ENCODE measurements around the gene FAM53C.

The FAM53C gene

DNA sequence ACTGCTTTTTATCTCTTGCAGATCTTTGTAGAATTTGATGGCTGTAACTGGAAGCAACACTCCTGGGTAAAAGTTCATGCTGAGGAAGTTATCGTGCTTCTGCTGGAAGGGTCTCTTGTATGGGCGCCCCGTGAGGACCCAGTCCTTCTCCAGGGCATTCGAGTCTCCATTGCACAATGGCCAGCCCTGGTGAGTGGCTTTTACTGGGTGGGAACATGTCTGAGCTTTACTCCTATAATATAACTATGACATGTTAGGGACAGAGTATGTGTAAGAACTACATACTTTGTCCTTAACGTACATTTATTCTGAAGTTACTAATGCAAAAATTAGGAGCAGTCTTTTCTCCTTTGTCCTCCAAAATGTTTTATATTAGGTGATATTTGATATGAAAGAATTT lies 34.6 kb downstream of the FAM53C start:
- ATAC-seq (ENCODE audit: insufficient read depth, low read depth) (no peak), DNase-seq (no peak)
- Histone ChIP-seq H4K20me1 (ENCODE audit: insufficient read depth, low read length) (peaks cover 36% of the 10 kb centered on the region), H3K36me3 (ENCODE audit: insufficient read depth, low read length) (peaks cover 52% of the 10 kb centered on the region), H3K27ac (ENCODE audit: low read length) (no peak overlapping the region), H3K4me2 (ENCODE audit: insufficient read depth, low read length) (no peak overlapping the region), H3K9ac (ENCODE audit: low read depth, low read length) (no peak overlapping the region), H3K79me2 (ENCODE audit: insufficient read depth, low read length) (peaks cover 57% of the 10 kb centered on the region), H3K27me3 (ENCODE audit: insufficient read depth, low read length, poor library complexity) (no peaks in the 10 kb centered on the region), H3K9me3 (ENCODE audit: insufficient read depth, low read length, severe bottlenecking) (no peaks in the 10 kb centered on the region), H2AFZ (ENCODE audit: low read depth, low read length) (no peak overlapping the region), H3K4me3 (ENCODE audit: low read depth in 1 of 2, low read length in 2 of 2) (no peak overlapping the region), H3K4me1 (ENCODE audit: insufficient read depth, low read length) (no peaks in the 10 kb centered on the region)
- no peak for TF ChIP-seq EZH2 (IDR thresholded peaks at IDR 0.05; ENCODE audit: borderline replicate concordance, low read depth, low read length, severe bottlenecking)
- TF ChIP-seq, protein P1, sequence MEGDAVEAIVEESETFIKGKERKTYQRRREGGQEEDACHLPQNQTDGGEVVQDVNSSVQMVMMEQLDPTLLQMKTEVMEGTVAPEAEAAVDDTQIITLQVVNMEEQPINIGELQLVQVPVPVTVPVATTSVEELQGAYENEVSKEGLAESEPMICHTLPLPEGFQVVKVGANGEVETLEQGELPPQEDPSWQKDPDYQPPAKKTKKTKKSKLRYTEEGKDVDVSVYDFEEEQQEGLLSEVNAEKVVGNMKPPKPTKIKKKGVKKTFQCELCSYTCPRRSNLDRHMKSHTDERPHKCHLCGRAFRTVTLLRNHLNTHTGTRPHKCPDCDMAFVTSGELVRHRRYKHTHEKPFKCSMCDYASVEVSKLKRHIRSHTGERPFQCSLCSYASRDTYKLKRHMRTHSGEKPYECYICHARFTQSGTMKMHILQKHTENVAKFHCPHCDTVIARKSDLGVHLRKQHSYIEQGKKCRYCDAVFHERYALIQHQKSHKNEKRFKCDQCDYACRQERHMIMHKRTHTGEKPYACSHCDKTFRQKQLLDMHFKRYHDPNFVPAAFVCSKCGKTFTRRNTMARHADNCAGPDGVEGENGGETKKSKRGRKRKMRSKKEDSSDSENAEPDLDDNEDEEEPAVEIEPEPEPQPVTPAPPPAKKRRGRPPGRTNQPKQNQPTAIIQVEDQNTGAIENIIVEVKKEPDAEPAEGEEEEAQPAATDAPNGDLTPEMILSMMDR (IDR thresholded peaks at IDR 0.05; ENCODE audit: borderline replicate concordance, extremely low read depth, low read length, poor library complexity, severe bottlenecking) = no peak

- peaks cover 82% of the 10 kb centered on the region for H3K36me3 ChIP-seq (ENCODE audit: insufficient read depth, low read length)
- no peaks in the 10 kb centered on the region for H3K27me3 ChIP-seq (ENCODE audit: insufficient read depth, low read length, poor library complexity)
- no peak overlapping the region for H3K4me2 ChIP-seq (ENCODE audit: insufficient read depth, low read length)
- H3K27ac ChIP-seq (ENCODE audit: low read length) = no peak overlapping the region
- no peaks in the 10 kb centered on the region for H3K79me2 ChIP-seq (ENCODE audit: insufficient read depth, low read length)
- DNase-seq (no peak), ATAC-seq (ENCODE audit: insufficient read depth, low read depth) (no peak)
- no peak overlapping the region for H2AFZ ChIP-seq (ENCODE audit: low read depth, low read length)
- H3K9me3 ChIP-seq (ENCODE audit: insufficient read depth, low read length, severe bottlenecking) = no peaks in the 10 kb centered on the region
- no peaks in the 10 kb centered on the region for H3K4me1 ChIP-seq (ENCODE audit: insufficient read depth, low read length)
- no peaks in the 10 kb centered on the region for H4K20me1 ChIP-seq (ENCODE audit: insufficient read depth, low read length)
- H3K9ac ChIP-seq (ENCODE audit: low read depth, low read length) = no peak overlapping the region
- no peak overlapping the region for H3K4me3 ChIP-seq (ENCODE audit: low read depth in 1 of 2, low read length in 2 of 2)
- TF ChIP-seq, protein P1 (IDR thresholded peaks at IDR 0.05; ENCODE audit: borderline replicate concordance, extremely low read depth, low read length, poor library complexity, severe bottlenecking) = no peak
- no peak for TF ChIP-seq EZH2 (IDR thresholded peaks at IDR 0.05; ENCODE audit: borderline replicate concordance, low read depth, low read length, severe bottlenecking)
Observed at GRCh38 chr5:138382347-138382746, 44.3 kb downstream of the FAM53C start.

DNA sequence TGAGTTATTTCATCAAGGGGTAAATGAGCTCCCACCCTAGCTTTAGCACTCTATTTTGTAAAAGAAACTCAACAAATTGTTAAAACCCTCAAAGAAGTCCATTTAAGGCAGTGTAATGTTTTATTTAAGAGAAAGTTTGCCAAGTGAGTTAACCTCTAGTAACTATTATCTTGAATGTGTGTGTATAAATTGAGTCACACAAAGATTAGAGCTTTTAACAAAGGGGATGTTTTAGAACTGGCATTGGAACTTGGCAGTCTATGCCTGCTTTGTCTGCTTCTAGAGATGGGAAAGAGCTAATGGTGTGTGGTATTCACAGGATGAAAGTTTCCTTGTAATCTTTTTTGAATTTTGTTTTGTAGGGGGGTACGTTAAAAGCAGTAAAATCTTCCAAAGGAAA lies 47.6 kb downstream of the FAM53C start:
- TF ChIP-seq EZH2 (IDR thresholded peaks at IDR 0.05; ENCODE audit: borderline replicate concordance, low read depth, low read length, severe bottlenecking) = no peak
- TF ChIP-seq, protein P1 (IDR thresholded peaks at IDR 0.05; ENCODE audit: borderline replicate concordance, extremely low read depth, low read length, poor library complexity, severe bottlenecking) = no peak
- H3K36me3 ChIP-seq (ENCODE audit: insufficient read depth, low read length) = peaks cover 75% of the 10 kb centered on the region

GRCh38 chr5:138386290-138386689 lies 48.2 kb downstream of the FAM53C start:
- TF ChIP-seq, protein P1 (IDR thresholded peaks at IDR 0.05; ENCODE audit: borderline replicate concordance, extremely low read depth, low read length, poor library complexity, severe bottlenecking) = no peak
- no peak for TF ChIP-seq EZH2 (IDR thresholded peaks at IDR 0.05; ENCODE audit: borderline replicate concordance, low read depth, low read length, severe bottlenecking)
- no peaks in the 10 kb centered on the region for H3K79me2 ChIP-seq (ENCODE audit: insufficient read depth, low read length)
- H3K4me2 ChIP-seq (ENCODE audit: insufficient read depth, low read length) = no peak overlapping the region
- H4K20me1 ChIP-seq (ENCODE audit: insufficient read depth, low read length) = no peaks in the 10 kb centered on the region
- H3K27me3 ChIP-seq (ENCODE audit: insufficient read depth, low read length, poor library complexity) = no peaks in the 10 kb centered on the region
- ATAC-seq (ENCODE audit: insufficient read depth, low read depth) (no peak), DNase-seq (no peak)
- no peak overlapping the region for H2AFZ ChIP-seq (ENCODE audit: low read depth, low read length)
- no peak overlapping the region for H3K4me3 ChIP-seq (ENCODE audit: low read depth in 1 of 2, low read length in 2 of 2)
- H3K4me1 ChIP-seq (ENCODE audit: insufficient read depth, low read length) = no peaks in the 10 kb centered on the region
- no peak overlapping the region for H3K9ac ChIP-seq (ENCODE audit: low read depth, low read length)
- no peaks in the 10 kb centered on the region for H3K9me3 ChIP-seq (ENCODE audit: insufficient read depth, low read length, severe bottlenecking)
- H3K27ac ChIP-seq (ENCODE audit: low read length) = no peak overlapping the region
- H3K36me3 ChIP-seq (ENCODE audit: insufficient read depth, low read length) = peaks cover 75% of the 10 kb centered on the region

More for the DNA sequence above, 47.6 kb downstream of the FAM53C start:
- no peak overlapping the region for H2AFZ ChIP-seq (ENCODE audit: low read depth, low read length)
- H3K4me3 ChIP-seq (ENCODE audit: low read depth in 1 of 2, low read length in 2 of 2) = no peak overlapping the region
- no peaks in the 10 kb centered on the region for H3K9me3 ChIP-seq (ENCODE audit: insufficient read depth, low read length, severe bottlenecking)
- no peaks in the 10 kb centered on the region for H3K27me3 ChIP-seq (ENCODE audit: insufficient read depth, low read length, poor library complexity)
- H4K20me1 ChIP-seq (ENCODE audit: insufficient read depth, low read length) = no peaks in the 10 kb centered on the region
- no peak for ATAC-seq (ENCODE audit: insufficient read depth, low read depth)
- H3K27ac ChIP-seq (ENCODE audit: low read length) = no peak overlapping the region
- H3K4me1 ChIP-seq (ENCODE audit: insufficient read depth, low read length) = no peaks in the 10 kb centered on the region
- DNase-seq = no peak
- no peak overlapping the region for H3K9ac ChIP-seq (ENCODE audit: low read depth, low read length)
- no peaks in the 10 kb centered on the region for H3K79me2 ChIP-seq (ENCODE audit: insufficient read depth, low read length)
- no peak overlapping the region for H3K4me2 ChIP-seq (ENCODE audit: insufficient read depth, low read length)
